ENCODE results near the gene TLE1. TPM values are rescaled to one million over a fixed set of nuclear protein-coding genes. Genes with fewer than 3 reads are reported as not detected.

TLE1 gene
- total RNA-seq, 1 experiment from 2014 or later: 49.0 TPM

- Histone ChIP-seq H4K20me1 (ENCODE audit: low read length) (no peaks in the 10 kb centered on the region), H3K27me3 (ENCODE audit: low read length) (no peaks in the 10 kb centered on the region), H3K9me3 (ENCODE audit: low read length) (no peaks in the 10 kb centered on the region), H3K4me2 (ENCODE audit: low read length) (no peak overlapping the region), H3F3A (ENCODE audit: low read length, unreplicated experiment) (no peaks in the 10 kb centered on the region), H2AFZ (ENCODE audit: low read length) (no peak overlapping the region), H3K36me3 (ENCODE audit: low read depth, low read length) (peaks cover 16% of the 10 kb centered on the region), H3K27ac (ENCODE audit: low read length) (no peak overlapping the region), H3K9ac (ENCODE audit: low read length) (no peak overlapping the region), H3K9me2 (replicated peaks; ENCODE audit: low read length) (no peaks in the 10 kb centered on the region), H3K4me1 (ENCODE audit: insufficient read depth, low read length) (peaks cover 25% of the 10 kb centered on the region), H3K79me2 (ENCODE audit: low read length) (peaks cover 7% of the 10 kb centered on the region; the same call in 1 of the 2 replicates), H3K4me3 (ENCODE audit: low read length) (no peak overlapping the region)
- no TSS peak for BruUV-seq (replicated peaks)
- intact Hi-C loops (cut with micrococcal nuclease): no loop called here
- ChIA-PET POLR2A (ENCODE audit: unreplicated experiment) (no interaction called here), CTCF (no interaction called here)
- no peak for TF ChIP-seq EZH2phosphoT487 (IDR thresholded peaks at IDR 0.05; ENCODE audit: borderline replicate concordance, low read length)
- TF ChIP-seq EZH2 (IDR thresholded peaks at IDR 0.05; ENCODE audit: low read length, unreplicated experiment): no peak
- TF ChIP-seq CTCF (conservative IDR thresholded peaks at IDR 0.05; ENCODE audit: low read depth, low read length): no peak
- no peak for DNase-seq
- ATAC-seq: no peak
Measured at GRCh38 chr9:81597419-81598122, 91.8 kb downstream of the TLE1 start.

- POLR2A ChIA-PET (ENCODE audit: unreplicated experiment): no interaction called here
- intact Hi-C loops (cut with micrococcal nuclease): no loop called here
- Histone ChIP-seq H3K27me3 (ENCODE audit: low read length) (no peaks in the 10 kb centered on the region), H3K36me3 (ENCODE audit: low read depth, low read length) (peaks cover 15% of the 10 kb centered on the region), H2AFZ (ENCODE audit: low read length) (no peak overlapping the region), H3K9me3 (ENCODE audit: low read length) (no peaks in the 10 kb centered on the region), H3K9ac (ENCODE audit: low read length) (no peak overlapping the region), H3K9me2 (replicated peaks; ENCODE audit: low read length) (no peaks in the 10 kb centered on the region), H3K4me1 (ENCODE audit: insufficient read depth, low read length) (peaks cover 18% of the 10 kb centered on the region), H4K20me1 (ENCODE audit: low read length) (no peaks in the 10 kb centered on the region), H3K4me3 (ENCODE audit: low read length) (no peak overlapping the region), H3F3A (ENCODE audit: low read length, unreplicated experiment) (no peaks in the 10 kb centered on the region), H3K79me2 (ENCODE audit: low read length) (peaks cover 7% of the 10 kb centered on the region; the same call in 1 of the 2 replicates), H3K4me2 (ENCODE audit: low read length) (no peak overlapping the region), H3K27ac (ENCODE audit: low read length) (no peak overlapping the region)
- CTCF ChIA-PET: no interaction called here
- DNase-seq (no peak), ATAC-seq (no peak)
- no peak for TF ChIP-seq EZH2phosphoT487 (IDR thresholded peaks at IDR 0.05; ENCODE audit: borderline replicate concordance, low read length)
- no peak for TF ChIP-seq EZH2 (IDR thresholded peaks at IDR 0.05; ENCODE audit: low read length, unreplicated experiment)
- TF ChIP-seq CTCF (conservative IDR thresholded peaks at IDR 0.05; ENCODE audit: low read depth, low read length): no peak
- BruUV-seq (replicated peaks): no TSS peak
Measured at GRCh38 chr9:81596679-81597418, 92.5 kb downstream of the TLE1 start.

All from PC-3 (cell line).